A549 (cell line): ENCODE results near the gene SLC14A1.

Source experiments
- BHLHE40 ChIP-seq: IDR thresholded peaks from 2 replicates; pipeline ENCODE4 v1.6.1; 2012; ENCODE audit warnings: low read depth, low read length, inconsistent platforms
- CTCF ChIP-seq: fragments of >200 bp; sonication (Bioruptor Twin); formaldehyde crosslinking; IDR thresholded peaks from 3 replicates; pipeline ENCODE4 v1.5.1; 2016
- ESRRA ChIP-seq: fragments of 150-350 bp; IDR thresholded peaks from 2 replicates; pipeline ENCODE4 v1.6.1; 2014; ENCODE audit warnings: mild to moderate bottlenecking, low read length, borderline replicate concordance
- JUNB ChIP-seq: fragments of >200 bp; sonication (Bioruptor Twin); formaldehyde crosslinking; IDR thresholded peaks from 2 replicates; pipeline ENCODE4 v1.6.1; 2016
- MAX ChIP-seq: IDR thresholded peaks from 2 replicates; pipeline ENCODE4 v1.6.1; 2012
- POLR2A ChIP-seq: IDR thresholded peaks from 2 replicates; pipeline ENCODE4 v1.6.1; 2012; ENCODE audit warnings: mild to moderate bottlenecking, low read length
- POLR2AphosphoS2 ChIP-seq: conservative IDR thresholded peaks from 2 replicates; pipeline ENCODE4 v1.6.1; 2012; ENCODE audit warnings: low read length, improper control_type of control experiment, inconsistent platforms
- RAD21 ChIP-seq, 2 experiments: fragments of >200 bp in 1 of 2; sonication (Bioruptor Twin) in 1 of 2; formaldehyde crosslinking in 1 of 2; IDR thresholded peaks in 1 of 2; conservative IDR thresholded peaks in 1 of 2; 2 replicates in 1 of 2; 3 replicates in 1 of 2; pipeline ENCODE4 v1.6.1; 2012 to 2018; ENCODE audit warnings: inconsistent platforms in 1 of 2
- REST ChIP-seq: fragments of 200-600 bp; sonication (generic); IDR thresholded peaks from 2 replicates; pipeline ENCODE4 v1.6.1; 2016; ENCODE audit warnings: antibody characterized with exemption, mild to moderate bottlenecking, moderate library complexity
- RFX5 ChIP-seq: fragments of 450-650 bp; IDR thresholded peaks from 2 replicates; pipeline ENCODE4 v1.7.1; 2014; ENCODE audit warnings: antibody characterized with exemption, mild to moderate bottlenecking, moderate library complexity
- SREBF2 ChIP-seq: fragments of 450-650 bp; IDR thresholded peaks from 2 replicates; pipeline ENCODE4 v1.6.1; 2014; ENCODE audit warnings: mild to moderate bottlenecking, moderate library complexity

GRCh38 chr18:45723567-45724355 lies at the start of gene SLC14A1:
- TF ChIP-seq POLR2A (no peak), SREBF2 (no peak), MAX (no peak), ESRRA (no peak), CTCF (no peak), RFX5 (no peak), JUNB (no peak), BHLHE40 (no peak), REST (no peak), RAD21 (conservative IDR thresholded peaks at IDR 0.05 in 1 of 2, IDR thresholded peaks at IDR 0.05 in 1 of 2) (no peak), POLR2AphosphoS2 (no peak)
